OCI-LY7 (cell line): ENCODE results near the gene RPS16. TPM values are rescaled to one million over a fixed set of nuclear protein-coding genes. Genes with fewer than 3 reads are reported as not detected.

Source experiments
- Bru-seq: library from RNA; stranded (reverse); fragments of 400-500 nt; gene quantifications from one replicate; lab custom pipeline; 2021; lab: Mats Ljungman, UMichigan
- BruChase-seq, 2 experiments: library from RNA; stranded (reverse); fragments of 400-500 nt; gene quantifications; one replicate each; lab custom pipeline; 2021; lab: Mats Ljungman, UMichigan
- BruUV-seq: library from RNA; stranded (reverse); fragments of 400-500 nt; replicated peaks from 2 replicates; lab custom pipeline; 2021; lab: Mats Ljungman, UMichigan
- CTCF ChIA-PET: fragments of 300-600 bp; sonication (Branson Sonifier 250); formaldehyde crosslinking; loops from one replicate; lab custom pipeline; 2022; ENCODE audit warnings: antibody characterized with exemption; ENCODE audit not compliant: unreplicated experiment; lab: Charles Lee
- POLR2A ChIA-PET: fragments of 300-600 bp; sonication (Branson Sonifier 250); formaldehyde crosslinking; loops from one replicate; lab custom pipeline; 2022; ENCODE audit warnings: antibody characterized with exemption; lab: Charles Lee
- DNase-seq: peaks from one replicate; pipeline ENCODE4 v3.0.0-alpha.2; 2015; ENCODE audit warnings: low spot score
- H2AFZ ChIP-seq: fragments of 200-600 bp; sonication (generic), shearing (Covaris generic); 2 replicates; pipeline ENCODE4 v1.6.1; 2014; ENCODE audit warnings: mild to moderate bottlenecking, antibody characterized with exemption, low read length, moderate library complexity
- H3K27ac ChIP-seq: fragments of 200-600 bp; sonication (generic); 2 replicates; pipeline ENCODE4 v1.5.1; 2014; ENCODE audit warnings: mixed run types, low read depth, mild to moderate bottlenecking, moderate library complexity, low read length, inconsistent platforms; ENCODE audit not compliant: poor library complexity, severe bottlenecking
- H3K36me3 ChIP-seq: fragments of 200-600 bp; sonication (generic); 2 replicates; pipeline ENCODE4 v1.6.1; 2014; ENCODE audit warnings: mild to moderate bottlenecking, antibody characterized with exemption, low read length, moderate library complexity, mixed read lengths; ENCODE audit not compliant: insufficient read depth
- H3K4me1 ChIP-seq: fragments of 200-600 bp; sonication (generic); 2 replicates; pipeline ENCODE4 v1.5.1; 2014; ENCODE audit warnings: mild to moderate bottlenecking, low read length; ENCODE audit not compliant: insufficient read depth, poor library complexity, severe bottlenecking
- H3K4me2 ChIP-seq: fragments of 200-600 bp; sonication (generic); 2 replicates; pipeline ENCODE4 v1.6.1; 2014; ENCODE audit warnings: mild to moderate bottlenecking, low read length
- H3K4me3 ChIP-seq: fragments of 200-600 bp; sonication (generic); 2 replicates; pipeline ENCODE4 v1.5.1; 2014; ENCODE audit warnings: mild to moderate bottlenecking, low read depth, low read length; ENCODE audit not compliant: poor library complexity, severe bottlenecking
- H3K79me2 ChIP-seq: fragments of 200-600 bp; sonication (generic); 2 replicates; pipeline ENCODE4 v1.6.1; 2016; ENCODE audit warnings: low read depth, mild to moderate bottlenecking, low read length, moderate library complexity, mixed read lengths; ENCODE audit not compliant: insufficient read depth
- H3K9me2 ChIP-seq: fragments of 200-600 bp; sonication (generic); 2 replicates; pipeline ENCODE4 v1.6.1; 2016; ENCODE audit warnings: mild to moderate bottlenecking, low read length, mixed read lengths; ENCODE audit not compliant: insufficient read depth
- H3K9me3 ChIP-seq: fragments of 200-600 bp; sonication (generic); 2 replicates; pipeline ENCODE4 v1.6.1; 2014; ENCODE audit warnings: mild to moderate bottlenecking, mixed run types, low read length, mixed read lengths
- H4K20me1 ChIP-seq: fragments of 200-600 bp; sonication (generic); 2 replicates; pipeline ENCODE4 v1.6.1; 2014; ENCODE audit warnings: mild to moderate bottlenecking, antibody characterized with exemption, low read length, moderate library complexity, mixed read lengths; ENCODE audit not compliant: insufficient read depth
- CTCF ChIP-seq: fragments of 200-600 bp; sonication (generic); conservative IDR thresholded peaks from 2 replicates; pipeline ENCODE4 v1.5.1; 2014; ENCODE audit warnings: mild to moderate bottlenecking, antibody characterized with exemption, low read length, moderate library complexity, mixed read lengths
- EZH2phosphoT487 ChIP-seq: fragments of 200-600 bp; sonication (generic); IDR thresholded peaks from 2 replicates; pipeline ENCODE4 v1.6.1; 2018; ENCODE audit warnings: low read depth, borderline replicate concordance, mild to moderate bottlenecking, mixed run types, antibody characterized with exemption, low read length, moderate library complexity, mixed read lengths
- intact Hi-C: fragments of 100-400 bp; cut with micrococcal nuclease; formaldehyde crosslinking; loops from one replicate; pipeline ENCODE4 v1.10.0; 2022; ENCODE audit not compliant: unreplicated experiment
- long read RNA-seq: library from polyadenylated mRNA; stranded (forward); transcript quantifications from one replicate; pipeline ENCODE4 v2.0.0, GENCODE V29; 2022
- total RNA-seq, 2 experiments: library from RNA; depleted of rRNA in 1 of 2; stranded (reverse); fragments of >200 nt in 1 of 2; shearing (Covaris generic) in 1 of 2; gene quantifications; 2 replicates each; pipeline ENCODE4 v1.2.3, GENCODE V29; 2014 to 2022

The RPS16 gene
- total RNA-seq (2014; rRNA removed; shearing (Covaris generic)) (538 and 634 TPM in 2 replicates), total RNA-seq (2022) (3,661 and 4,044 TPM in 2 replicates), Bru-seq, nascent RNA (percentile 100 among the genes with signal in this experiment), BruChase-seq, experiment 1, labeled RNA remaining after a 6-hour chase (percentile 100 among the genes with signal in this experiment), BruChase-seq, experiment 2, labeled RNA remaining after a 2-hour chase (percentile 99 among the genes with signal in this experiment)
- long read RNA-seq, transcript RPS16-206 (4 exons, 2,389 nt) = minor isoform, 13 of 857 reads
- long read RNA-seq, transcript RPS16-201 (5 exons, 560 nt) = major isoform, 770 of 857 reads
- long read RNA-seq, transcript RPS16-207 (5 exons, 492 nt) = minor isoform, 19 of 857 reads
- long read RNA-seq, partial matches to known transcripts = 37 of 857 reads
- long read RNA-seq, other reads (novel, unspliced or antisense) = 16 of 857 reads

GRCh38 chr19:39435499-39436349 is at the start of gene RPS16:
TSS of gene RPS16 (minus strand) at chr19:39435949. CDS start at chr19:39435895, 54 bp downstream.
- DNase-seq = peak; percentile 100
- BruUV-seq = no TSS peak
- peaks cover 17% of the 10 kb centered on the region for H4K20me1 ChIP-seq
- H3K4me2 ChIP-seq = peak within 1 kb of the TSS; percentile 95
- H3K27ac ChIP-seq = peak within 1 kb of the TSS; percentile 78
- TF ChIP-seq CTCF = no peak
- H3K4me1 ChIP-seq = peaks cover 56% of the 10 kb centered on the region
- no peak within 1 kb of the TSS for H2AFZ ChIP-seq
- POLR2A ChIA-PET = interaction anchor here (0.6 to 1.8 kb wide), 14 partner anchors 8 to 1785 kb away, joined by 3 to 15 read pairs (median 4); partner anchors contain the start of genes EID2B, GMFG, PLEKHG2 and SUPT5H
- H3K36me3 ChIP-seq = peaks cover 50% of the 10 kb centered on the region
- CTCF ChIA-PET = interaction anchor here (0.6 to 0.9 kb wide), 2 partner anchors 13 to 1384 kb away, joined by 3 read pairs; no protein-coding TSS in a partner anchor
- no peaks in the 10 kb centered on the region for H3K9me3 ChIP-seq
- intact Hi-C loops = no loop called here
- no peaks in the 10 kb centered on the region for H3K9me2 ChIP-seq
- H3K4me3 ChIP-seq = peak within 1 kb of the TSS; percentile 97
- peaks cover 36% of the 10 kb centered on the region for H3K79me2 ChIP-seq

- DNase-seq = no peak
- H3K4me3 ChIP-seq = no peak overlapping the region
- CTCF ChIA-PET = no interaction called here
- no peak overlapping the region for H3K27ac ChIP-seq
- no peaks in the 10 kb centered on the region for H4K20me1 ChIP-seq
- peaks cover 21% of the 10 kb centered on the region for H3K79me2 ChIP-seq
- POLR2A ChIA-PET = no interaction called here
- no peaks in the 10 kb centered on the region for H3K9me3 ChIP-seq
- peaks cover 17% of the 10 kb centered on the region for H3K4me1 ChIP-seq
- TF ChIP-seq CTCF (no peak), EZH2phosphoT487 (no peak)
- peaks cover 53% of the 10 kb centered on the region for H3K36me3 ChIP-seq
- no TSS peak for BruUV-seq
- H3K4me2 ChIP-seq = no peak overlapping the region
- intact Hi-C loops = no loop called here
- no peaks in the 10 kb centered on the region for H3K9me2 ChIP-seq
- H2AFZ ChIP-seq = no peak overlapping the region
These were observed 47.4 kb upstream of the RPS16 start for GRCh38 chr19:39483141-39483540.
